HG02852 (cell line): ENCODE data around the gene RHOBTB3.
A peak's percentile ranks its signal among the peaks of the same experiment; 100 is the strongest.
"Not testable (repeated sequence)": the region's sequence is repeated elsewhere in the genome, so short reads cannot be mapped to it uniquely, and the experiment has no call there.

Experiments
- ATAC-seq: cut with Tn5 transposase; IDR thresholded peaks from one replicate; pipeline ENCODE4 v1.9.1; 2021; ENCODE audit warnings: mild to moderate bottlenecking, moderate library complexity; ENCODE audit not compliant: unreplicated experiment

The RHOBTB3 gene

DNA sequence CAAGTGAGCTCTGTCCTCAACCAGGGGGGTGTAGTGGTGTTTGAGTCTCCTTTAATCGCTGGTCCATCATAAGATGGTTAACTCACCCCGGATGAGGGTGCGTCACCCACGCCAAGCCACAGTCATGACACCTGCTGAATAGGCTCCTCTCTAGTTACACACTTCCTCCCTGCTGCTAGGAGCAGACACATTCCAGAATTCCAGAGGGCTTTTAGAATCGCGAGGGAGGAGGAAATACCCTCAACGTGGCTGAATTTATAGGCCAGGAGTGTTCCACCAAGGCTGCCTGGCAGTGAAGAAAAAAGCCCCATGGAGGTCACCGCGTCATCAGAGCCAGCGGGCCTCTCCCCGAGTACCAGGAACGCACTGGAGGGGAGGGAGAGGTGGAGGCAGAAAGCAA is 86.3 kb downstream of the RHOBTB3 start:
- no peak for ATAC-seq

DNA sequence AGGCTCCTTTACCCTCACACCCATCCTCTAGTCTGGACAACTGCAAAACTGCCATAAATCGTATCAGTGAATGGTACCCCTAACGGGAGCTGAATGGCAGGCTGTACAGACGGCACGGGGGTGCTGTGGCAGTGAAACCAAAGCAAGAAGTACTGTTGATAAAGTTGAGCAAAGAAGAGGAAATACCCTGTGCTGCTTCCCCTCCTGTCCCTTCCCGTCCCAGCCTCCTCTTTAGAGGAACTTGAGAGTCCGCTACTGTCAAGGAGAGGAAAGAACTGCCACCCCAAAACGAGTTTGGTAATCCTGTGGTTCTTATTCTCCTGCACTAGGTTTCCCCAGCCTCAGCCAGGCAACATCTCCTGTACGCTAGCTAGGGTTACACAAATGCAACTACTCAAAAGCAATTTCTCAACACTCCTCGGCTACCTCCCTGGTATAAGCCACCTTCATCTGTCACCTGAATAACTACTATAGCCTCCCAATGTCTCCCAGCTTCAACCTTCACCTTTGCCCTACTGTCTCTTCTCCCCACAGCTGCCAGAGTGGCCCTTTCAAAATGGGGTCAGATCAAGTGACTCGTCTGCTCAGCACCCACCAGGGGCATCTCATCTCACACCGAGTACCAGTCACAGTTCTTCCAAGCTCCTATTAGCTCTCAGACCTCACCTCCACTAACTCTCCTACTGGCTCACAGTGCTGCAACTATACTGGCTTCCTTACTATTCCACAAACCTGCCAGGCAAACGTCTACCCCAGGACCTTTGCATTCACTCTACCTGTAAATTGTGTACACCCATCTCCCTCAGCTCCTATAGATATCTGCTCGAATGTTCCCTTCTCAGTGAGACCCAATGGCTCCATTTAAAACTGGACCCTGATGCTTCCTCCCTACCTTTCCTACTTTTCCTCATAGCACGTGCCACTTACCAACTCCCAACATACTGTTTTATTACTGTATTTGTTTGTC is 87.3 kb downstream of the RHOBTB3 start:
- ATAC-seq: no peak

DNA sequence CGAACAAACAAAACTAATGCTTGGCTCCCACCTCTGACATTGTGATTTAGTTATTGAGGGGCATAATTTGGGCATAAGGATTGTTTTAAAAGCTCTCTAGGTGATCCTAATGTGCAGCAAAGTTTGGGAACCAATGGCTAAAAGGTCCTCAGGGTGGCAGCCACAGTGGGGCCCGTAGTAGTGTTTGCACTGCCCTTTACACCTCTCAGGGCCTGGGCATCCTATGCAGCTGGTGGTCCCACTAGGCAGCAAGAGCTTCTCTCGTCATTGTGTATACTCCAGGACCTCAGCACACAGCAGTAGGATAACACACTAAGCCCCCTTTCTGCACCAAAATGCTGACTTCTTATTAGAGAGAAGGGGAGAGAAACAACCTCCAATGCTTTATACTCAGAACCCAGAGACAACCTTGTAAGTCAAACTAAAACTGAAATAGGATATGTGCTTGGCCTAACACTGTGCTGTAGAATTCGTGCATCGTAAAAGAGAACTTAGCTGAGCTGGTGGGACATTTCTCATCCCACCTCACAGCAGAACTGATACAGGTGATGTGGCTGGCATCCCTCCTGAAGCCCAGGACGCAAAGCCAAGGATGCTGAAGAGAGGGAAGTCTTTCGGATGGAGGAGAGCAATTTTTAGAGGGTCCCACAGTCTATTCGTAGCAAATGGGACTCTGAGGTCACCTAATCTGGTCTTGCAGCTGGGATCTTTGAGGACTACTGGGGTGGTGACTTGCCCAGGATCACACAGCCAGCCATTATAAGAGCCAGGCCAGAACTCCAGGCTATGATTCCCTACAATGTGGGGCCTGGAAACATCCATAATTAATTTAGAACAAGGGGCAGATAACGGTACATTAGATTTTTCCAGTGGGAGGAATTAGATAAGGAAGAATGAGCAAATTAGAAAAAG is 90.2 kb downstream of the RHOBTB3 start:
- ATAC-seq: peak; percentile 28

DNA sequence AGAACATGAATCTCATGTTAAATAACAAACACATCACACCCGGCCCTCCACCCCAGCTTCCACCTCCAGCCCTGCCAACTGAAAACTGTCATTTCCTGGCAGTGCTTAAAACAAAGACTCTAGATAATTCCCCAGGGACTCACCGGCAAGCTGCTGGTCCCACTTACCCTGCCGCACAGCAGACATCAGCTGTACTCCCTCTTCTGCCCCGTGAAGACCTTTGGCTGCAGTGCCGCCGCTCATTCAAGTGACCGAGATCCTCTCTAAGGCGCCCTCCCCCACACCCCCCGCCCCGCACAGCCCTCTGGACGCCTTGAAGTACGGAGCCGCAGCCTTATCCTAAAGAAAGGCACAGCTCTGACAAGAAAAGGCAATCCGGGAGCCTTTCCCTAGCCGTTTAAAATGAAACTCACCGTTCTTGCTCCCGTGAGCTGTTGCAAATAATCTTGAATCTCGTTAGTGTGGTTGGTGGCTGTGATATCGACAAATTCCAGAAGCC is 91.0 kb downstream of the RHOBTB3 start:
- ATAC-seq: peak; percentile 18

DNA sequence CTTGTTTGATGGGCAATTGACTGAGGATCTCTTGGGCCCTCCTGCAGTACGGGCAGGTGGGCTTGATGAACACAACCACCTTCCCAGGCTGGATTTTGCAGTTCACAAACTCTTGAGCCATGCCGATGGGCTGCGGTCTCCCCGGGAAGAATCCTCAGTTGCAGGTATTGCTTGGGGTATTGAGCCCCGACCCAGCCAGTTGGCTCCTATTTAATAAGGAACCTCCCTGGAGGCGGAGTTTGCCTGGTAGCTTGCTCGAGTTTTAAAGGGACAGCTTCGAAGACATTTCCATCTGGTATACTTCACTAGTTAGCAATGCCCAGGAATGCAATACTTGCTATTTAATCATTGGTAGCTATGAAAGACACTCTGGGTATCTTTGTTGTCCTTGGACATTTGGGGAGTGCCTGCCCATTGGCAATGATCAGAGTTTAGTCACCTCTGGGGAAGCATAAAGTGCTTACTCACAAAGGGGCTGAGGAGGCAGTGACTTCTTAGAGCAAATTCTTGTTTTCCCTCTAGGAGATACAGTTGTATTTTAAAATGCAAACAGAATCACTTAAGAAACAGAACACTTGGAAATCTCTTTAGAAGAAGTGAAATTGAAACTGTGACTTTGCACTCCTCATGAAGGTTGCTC is 91.5 kb downstream of the RHOBTB3 start, which contains the start of gene GLRX:
TSS of gene GLRX (minus strand) at position 185 of the 640 bp plus-strand sequence. CDS start at position 121, 64 bp downstream.
- ATAC-seq: peak; percentile 39

DNA sequence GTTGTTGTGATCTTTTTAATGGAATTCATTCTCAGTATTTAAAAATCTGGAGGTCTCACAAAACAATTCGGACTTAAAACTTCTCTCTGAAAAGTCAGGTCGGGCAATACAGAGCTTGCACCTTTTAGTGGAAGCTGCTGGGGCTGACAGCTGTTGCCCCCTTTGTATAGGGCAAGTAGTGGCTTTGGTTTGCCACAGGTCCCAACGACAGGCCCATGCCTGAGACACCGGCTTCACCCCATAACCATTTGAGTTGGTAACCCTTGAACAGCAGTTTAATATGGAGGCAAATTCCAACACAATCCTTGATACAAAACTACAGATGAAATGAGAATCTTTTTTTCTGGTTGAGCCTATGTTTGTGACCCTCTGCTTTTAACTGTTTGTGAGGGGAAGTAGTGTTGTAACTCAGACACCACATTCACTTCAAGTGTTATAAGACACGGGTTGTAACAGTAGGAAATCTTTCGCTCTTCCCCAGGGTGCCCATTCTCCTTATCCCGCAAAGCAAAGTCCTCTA is 92.1 kb downstream of the RHOBTB3 start:
- ATAC-seq: no peak

DNA sequence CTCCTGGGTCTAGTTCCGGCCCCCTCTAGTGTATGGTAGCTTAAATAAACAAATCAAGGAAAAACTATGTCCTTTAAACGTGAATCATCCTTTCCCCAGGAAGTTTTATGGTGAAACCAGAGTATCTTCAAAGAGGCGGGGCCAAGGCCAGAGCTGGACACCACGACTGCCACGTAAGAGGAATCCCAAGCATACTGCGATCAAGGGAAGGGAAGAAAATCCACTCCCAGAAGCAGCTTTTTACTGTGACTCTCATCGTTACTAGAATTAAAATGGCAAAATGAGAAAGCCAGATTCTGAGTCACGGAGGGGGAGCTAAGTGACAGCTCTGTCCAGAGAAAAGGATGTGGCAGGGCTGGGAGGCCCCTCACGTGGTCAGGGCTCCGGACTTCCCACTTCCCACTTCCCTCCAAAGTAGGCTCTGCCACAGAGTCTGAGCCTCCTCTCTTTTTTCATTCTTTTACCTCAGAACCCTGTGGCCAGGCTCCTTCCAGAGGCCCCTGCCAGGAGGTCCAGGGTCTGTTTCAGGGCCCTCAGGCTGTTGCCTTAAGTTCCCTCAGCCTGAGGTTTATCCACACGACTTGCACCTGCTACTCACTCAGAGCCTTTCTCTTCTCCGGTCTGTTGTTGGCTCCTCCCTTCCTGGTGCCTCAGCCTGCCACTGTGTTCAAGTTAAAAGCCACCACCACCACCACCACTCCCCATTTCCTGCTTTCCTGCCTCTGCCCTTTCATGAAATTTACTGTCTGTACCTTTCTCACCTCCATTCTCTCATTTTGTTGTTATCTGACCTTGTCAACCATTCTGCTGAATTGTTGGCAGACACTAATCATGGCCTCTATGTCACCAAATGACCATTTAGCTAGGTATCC is 92.8 kb downstream of the RHOBTB3 start:
- peak; percentile 44 for ATAC-seq

DNA sequence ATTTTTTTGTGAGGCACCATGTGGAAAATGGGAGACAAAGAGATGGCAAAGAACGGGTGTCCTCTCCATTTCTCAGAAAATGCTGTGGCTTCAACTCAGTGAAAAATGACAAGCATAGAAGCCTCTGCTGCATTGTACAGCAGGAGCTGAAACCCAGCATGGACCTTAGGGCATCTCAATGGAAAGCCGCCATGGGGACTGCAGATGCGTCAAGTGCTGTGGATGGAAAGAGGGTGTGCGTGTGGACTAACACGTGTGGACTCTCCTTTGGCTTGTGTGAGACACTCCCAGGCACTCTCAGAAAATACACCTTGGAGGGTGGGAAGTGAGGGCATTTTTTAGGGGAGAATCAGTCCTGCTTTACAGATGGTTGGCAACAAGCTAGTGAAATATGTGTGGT is 93.6 kb downstream of the RHOBTB3 start:
- no peak for ATAC-seq

DNA sequence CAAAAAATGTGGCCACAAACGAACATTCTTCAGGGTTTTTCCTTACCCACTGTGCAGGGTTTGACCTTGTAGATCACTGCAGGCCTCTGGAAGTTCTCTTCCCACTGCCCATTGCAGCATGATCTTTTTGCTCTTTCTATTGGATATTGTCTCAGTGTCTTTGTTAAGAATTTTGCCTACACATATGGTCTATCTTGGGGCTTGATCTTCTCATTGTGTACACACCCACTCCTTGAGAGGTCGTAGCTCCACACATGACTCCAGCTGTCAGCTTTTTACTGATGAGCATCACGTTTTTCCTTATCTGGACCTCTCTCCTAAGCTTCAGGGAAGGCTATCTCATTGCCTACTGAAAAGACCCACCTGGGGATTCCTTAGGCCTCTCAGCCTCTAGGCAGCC is 94.4 kb downstream of the RHOBTB3 start:
- ATAC-seq: no peak

DNA sequence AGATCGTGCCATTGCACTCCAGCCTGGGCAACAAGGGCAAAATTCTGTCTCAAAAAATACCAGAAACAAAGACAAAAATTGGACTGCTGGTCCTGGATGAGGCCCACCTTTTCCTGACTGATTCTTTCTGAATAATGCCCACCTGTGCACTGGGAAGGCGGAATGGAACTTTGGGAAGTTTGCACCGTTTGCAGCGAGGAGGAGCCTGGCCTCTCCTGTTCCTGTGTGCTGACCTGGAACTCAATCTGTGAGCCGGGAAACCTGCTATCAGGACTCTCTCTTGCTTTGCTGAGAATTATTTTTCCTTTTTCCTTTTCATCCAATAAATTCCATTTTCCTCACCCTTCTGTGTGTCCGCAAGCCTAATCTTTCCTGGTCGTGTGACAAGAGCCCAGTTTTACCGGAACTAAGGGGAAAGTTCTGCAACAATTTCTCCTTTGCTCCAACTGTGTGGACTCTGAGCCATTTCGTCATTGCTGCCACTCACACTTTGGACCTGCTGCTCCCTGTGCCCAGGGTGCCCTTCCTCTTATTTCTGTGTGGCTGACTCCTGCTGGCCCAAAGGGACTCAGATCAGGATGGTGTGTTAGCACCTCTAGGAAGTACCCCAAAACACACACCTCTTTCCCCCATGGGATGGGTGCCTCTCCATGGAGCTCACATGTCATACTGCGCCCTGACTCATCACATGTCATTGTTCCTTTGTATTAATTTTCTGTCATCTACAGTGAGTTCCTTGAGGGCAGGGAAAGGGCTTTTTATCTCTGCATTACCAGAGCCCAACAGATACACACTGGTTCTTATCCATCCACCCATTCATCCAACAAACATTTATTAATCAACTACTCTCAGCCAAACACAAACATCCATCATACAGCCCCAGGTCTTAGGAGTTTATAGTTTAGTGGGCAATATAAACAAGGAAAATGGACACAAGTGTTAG is 96.1 kb downstream of the RHOBTB3 start:
- ATAC-seq: no peak

DNA sequence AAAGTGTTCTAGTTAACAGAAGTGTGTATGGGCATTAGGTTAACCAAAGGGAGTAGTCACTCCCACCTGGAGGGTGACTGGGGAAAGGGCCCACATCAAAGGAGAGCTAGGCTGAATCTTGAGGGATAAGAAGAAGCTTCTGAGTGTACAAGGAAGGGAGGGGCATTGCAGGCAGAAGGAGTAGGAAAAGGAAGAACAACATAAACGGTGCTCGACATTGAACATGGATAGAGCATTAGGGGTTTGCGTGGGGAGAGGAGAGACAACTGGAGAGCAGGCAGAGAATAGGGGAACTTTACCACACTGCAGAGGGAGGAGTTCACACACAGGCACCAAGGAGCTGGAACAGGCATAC is 96.7 kb downstream of the RHOBTB3 start:
- no peak for ATAC-seq

DNA sequence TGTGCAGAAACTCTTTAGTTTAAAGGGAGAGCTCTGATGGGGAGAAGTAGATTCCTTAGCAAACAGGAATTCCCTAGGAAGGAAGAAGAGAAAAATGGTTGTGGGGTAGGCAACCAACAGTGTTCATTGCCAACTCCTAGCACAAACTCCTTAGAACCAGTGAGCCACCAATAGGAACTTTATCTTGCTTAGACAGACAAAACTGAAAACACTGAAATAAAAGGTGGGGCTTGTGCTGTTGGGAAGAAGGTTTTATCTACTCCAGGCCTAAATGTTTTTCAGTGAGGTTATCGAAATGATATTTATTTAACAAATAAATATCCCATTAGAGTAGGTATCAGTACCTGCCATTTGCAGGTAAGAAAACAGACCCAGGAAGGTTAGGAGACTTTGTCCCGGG is 99.1 kb downstream of the RHOBTB3 start:
- no peak for ATAC-seq

DNA sequence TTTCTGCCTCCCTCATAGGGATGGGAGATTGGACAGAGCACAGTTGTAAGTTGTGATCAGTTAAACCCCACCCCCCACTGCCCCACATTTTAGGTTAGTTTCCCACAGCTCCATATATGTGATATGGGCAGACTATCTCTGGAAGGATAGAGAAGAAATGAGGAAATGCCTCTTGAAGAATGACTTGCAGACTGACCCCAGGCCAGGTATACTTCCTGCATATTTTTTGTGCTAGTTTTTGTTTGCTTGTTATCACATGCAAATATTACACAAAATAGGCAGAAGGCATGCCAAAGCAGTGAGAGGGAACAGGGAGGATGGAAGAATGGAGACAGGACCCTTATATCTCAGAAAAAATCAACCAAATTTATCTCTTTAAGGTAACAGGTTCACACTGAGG is 101.5 kb downstream of the RHOBTB3 start:
- ATAC-seq: no peak

DNA sequence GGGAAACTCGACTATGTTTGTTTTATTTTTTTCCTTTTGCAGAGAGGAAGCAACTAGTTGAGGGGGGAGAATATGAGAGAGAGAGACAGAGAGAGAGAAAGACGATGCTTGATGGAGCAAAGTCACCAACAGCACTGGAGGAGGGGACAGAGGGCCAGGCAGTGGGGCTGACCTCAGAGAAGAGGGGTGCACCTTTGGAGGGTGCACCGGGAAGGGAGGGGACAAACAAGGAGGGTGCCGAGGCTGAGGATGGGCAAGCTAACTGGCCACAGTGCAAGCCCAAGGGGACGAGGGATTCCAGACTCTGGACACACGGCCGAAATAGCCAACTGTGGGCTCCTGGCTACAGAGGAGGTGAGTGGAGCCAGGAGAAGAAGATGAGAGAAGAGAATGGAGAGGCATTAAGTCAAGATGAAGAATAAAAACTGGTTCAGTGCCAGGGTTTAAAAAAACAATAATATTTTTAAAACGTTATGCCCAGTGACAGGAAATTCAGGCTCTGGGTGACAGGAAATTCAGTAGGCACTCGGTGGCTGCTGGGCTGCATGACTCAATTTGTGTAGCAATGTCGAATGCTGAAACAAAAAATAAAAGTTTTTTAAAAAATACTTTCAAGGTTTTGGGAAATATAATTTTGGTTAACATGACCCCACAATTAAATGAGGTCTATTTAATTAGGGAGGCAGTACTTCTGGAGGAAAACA is 104.7 kb downstream of the RHOBTB3 start:
- ATAC-seq: no peak

DNA sequence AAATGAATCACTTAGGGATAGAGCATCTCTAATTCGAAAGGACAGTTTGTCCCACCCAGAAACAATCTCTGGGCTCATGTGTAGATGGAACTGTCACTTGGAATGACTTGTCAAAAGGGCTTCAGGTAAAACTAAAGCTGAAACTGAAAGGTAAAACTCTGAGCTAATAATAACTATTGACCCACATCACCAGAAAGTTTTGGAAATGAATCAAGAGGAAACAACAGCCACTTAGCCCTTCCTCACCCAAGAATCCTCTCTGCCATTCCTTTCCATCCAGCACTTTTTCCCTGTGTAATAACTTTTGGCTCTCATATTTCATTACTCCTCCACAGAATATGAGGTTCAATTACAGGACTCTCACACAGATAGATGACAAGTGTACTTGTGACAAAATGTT is 105.4 kb downstream of the RHOBTB3 start:
- ATAC-seq: no peak

DNA sequence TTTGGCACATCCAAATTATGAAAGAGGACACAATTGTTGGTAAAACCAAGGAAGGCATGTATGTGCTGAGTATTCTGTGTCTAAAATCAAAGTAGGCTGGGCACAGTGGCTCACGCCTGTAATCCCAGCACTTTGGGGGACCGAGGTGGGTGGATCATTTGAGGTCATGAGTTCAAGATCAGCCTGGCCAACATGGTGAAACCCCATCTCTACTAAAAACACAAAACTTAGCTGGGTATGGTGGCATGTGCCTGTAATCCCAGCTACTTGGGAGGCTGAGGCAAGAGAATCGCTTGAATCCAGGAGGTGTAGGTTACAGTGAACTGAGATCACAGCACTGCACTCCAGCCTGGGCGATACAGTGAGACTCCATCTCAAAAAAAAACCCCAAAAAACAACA is 105.8 kb downstream of the RHOBTB3 start:
- not testable (repeated sequence) for ATAC-seq

DNA sequence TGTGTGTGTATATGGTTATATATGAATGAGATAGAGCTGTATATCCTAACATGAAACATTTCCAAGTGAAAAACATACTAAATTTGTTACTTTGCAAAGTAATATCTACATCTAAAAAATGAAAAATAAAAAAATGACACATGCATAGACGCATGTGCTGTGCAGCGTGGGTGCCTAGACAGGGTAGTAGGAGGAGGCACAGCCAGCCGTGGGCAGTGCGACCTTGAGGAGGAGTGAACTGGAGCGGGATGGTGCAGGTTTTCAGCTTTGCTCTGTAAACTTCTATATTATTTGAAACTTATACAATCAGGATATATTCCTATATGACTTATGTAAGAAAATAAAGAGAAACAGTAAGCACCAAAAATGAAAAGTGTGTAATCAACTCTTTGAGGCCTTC is 106.4 kb downstream of the RHOBTB3 start:
- no peak for ATAC-seq

DNA sequence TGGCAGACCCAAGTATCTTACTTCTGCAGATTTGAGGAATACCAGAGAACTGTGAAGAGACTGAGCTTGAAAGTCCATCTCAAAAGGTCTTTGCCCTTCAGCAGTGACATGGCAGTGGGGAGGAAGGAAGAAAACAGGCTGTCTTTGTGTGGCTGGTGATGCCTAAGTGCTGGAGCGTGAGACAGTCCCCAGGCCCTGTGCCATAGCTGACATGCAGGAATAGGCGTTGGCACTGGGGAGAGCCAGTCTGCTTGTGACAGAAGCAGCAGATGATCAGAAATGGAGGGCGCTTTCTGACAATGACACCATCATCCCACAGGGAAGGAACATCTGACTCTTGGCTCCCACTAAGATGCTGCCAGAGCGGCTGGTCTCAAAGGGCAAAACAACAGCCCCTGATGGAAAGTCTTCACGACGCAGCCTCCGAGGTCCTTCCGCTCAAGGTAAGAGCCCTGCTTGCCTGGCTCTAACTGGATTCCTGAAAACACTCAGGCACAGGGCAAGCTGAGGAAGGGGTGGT is 106.9 kb downstream of the RHOBTB3 start:
- no peak for ATAC-seq
